CD14-positive monocyte (primary cell): Measurements from ENCODE around the gene DDX47. TPM values are rescaled to one million over a fixed set of nuclear protein-coding genes. Genes with fewer than 3 reads are reported as not detected.

Experiments used
- DNase-seq, 3 donors: peaks; one replicate each; pipeline ENCODE4 v3.0.0-alpha.2; 2011 to 2022
- H2AFZ ChIP-seq: 2 replicates; pipeline ENCODE4 v1.6.0; 2012; ENCODE audit warnings: mild to moderate bottlenecking, low read depth, low read length, inconsistent platforms; ENCODE audit not compliant: insufficient read depth, poor library complexity, severe bottlenecking
- H3K27ac ChIP-seq, 2 donors: 1 replicate in 1 of 2; 2 replicates in 1 of 2; pipeline ENCODE4 v1.5.1; 2012 to 2013; ENCODE audit warnings: low read length in 2 of 2, control low read depth in 1 of 2, inconsistent platforms in 1 of 2, low read depth in 1 of 2, mild to moderate bottlenecking in 1 of 2
- H3K27me3 ChIP-seq, 2 donors: one replicate each; pipeline versions ENCODE4 v1.6.0 to v1.6.1; 2011 to 2013; ENCODE audit warnings: low read length in 2 of 2; ENCODE audit not compliant: control insufficient read depth in 2 of 2, insufficient read depth in 2 of 2
- H3K36me3 ChIP-seq, 2 donors: replicated peaks in 1 of 2; 1 replicate in 1 of 2; 2 replicates in 1 of 2; pipeline versions ENCODE4 v1.5.1 to v1.6.1; 2012 to 2013; ENCODE audit warnings: low read length in 2 of 2, control low read depth in 1 of 2, inconsistent platforms in 1 of 2, mild to moderate bottlenecking in 1 of 2; ENCODE audit not compliant: insufficient read depth in 2 of 2, control insufficient read depth in 1 of 2
- H3K4me1 ChIP-seq, 2 donors: 1 replicate in 1 of 2; 2 replicates in 1 of 2; pipeline versions ENCODE4 v1.5.1 to v1.6.1; 2012 to 2013; ENCODE audit warnings: low read length in 2 of 2, control low read depth in 1 of 2, inconsistent platforms in 1 of 2, mild to moderate bottlenecking in 1 of 2, moderate library complexity in 1 of 2; ENCODE audit not compliant: insufficient read depth in 2 of 2, control insufficient read depth in 1 of 2
- H3K4me2 ChIP-seq: replicated peaks from 2 replicates; pipeline ENCODE3; 2012; ENCODE audit warnings: low read length, moderate library complexity, mild to moderate bottlenecking; ENCODE audit not compliant: poor library complexity, severe bottlenecking; ENCODE audit errors: extremely low read depth
- H3K4me3 ChIP-seq, 3 experiments: fragments of 200-600 bp in 1 of 3; sonication (generic) in 1 of 3; replicated peaks in 1 of 3; 1 replicate in 2 of 3; 2 replicates in 1 of 3; pipeline ENCODE4 v1.5.1; 2011 to 2013; ENCODE audit warnings: low read length in 3 of 3, mild to moderate bottlenecking in 3 of 3, control low read depth in 2 of 3, low read depth in 2 of 3, inconsistent platforms in 1 of 3, moderate library complexity in 1 of 3
- H3K79me2 ChIP-seq: 2 replicates; pipeline ENCODE4 v1.6.0; 2012; ENCODE audit warnings: mild to moderate bottlenecking, control low read depth, inconsistent platforms, low read length, moderate library complexity; ENCODE audit not compliant: insufficient read depth
- H3K9ac ChIP-seq: 2 replicates; pipeline ENCODE4 v1.6.0; 2017; ENCODE audit warnings: low read length, mild to moderate bottlenecking; ENCODE audit not compliant: insufficient read depth, poor library complexity, severe bottlenecking
- H3K9me3 ChIP-seq, 2 donors: replicated peaks in 1 of 2; 1 replicate in 1 of 2; 2 replicates in 1 of 2; pipeline versions ENCODE4 v1.5.1 to v1.6.1; 2012 to 2013; ENCODE audit warnings: low read length in 2 of 2, control low read depth in 1 of 2; ENCODE audit not compliant: control insufficient read depth in 1 of 2, insufficient read depth in 1 of 2
- H4K20me1 ChIP-seq: 2 replicates; pipeline ENCODE4 v1.6.0; 2012; ENCODE audit warnings: mild to moderate bottlenecking, low read length, control low read depth, moderate library complexity; ENCODE audit not compliant: insufficient read depth
- H3K27ac Mint-ChIP-seq, 7 donors: one replicate each; pipeline ENCODE4 v1.8.0; 2020; ENCODE audit warnings: mild to moderate bottlenecking in 7 of 7, mixed read lengths in 7 of 7, moderate library complexity in 6 of 7, inconsistent platforms in 2 of 7
- H3K27me3 Mint-ChIP-seq, 3 donors: one replicate each; pipeline ENCODE4 v1.8.0; 2021 to 2022; ENCODE audit warnings: low read depth in 3 of 3, mild to moderate bottlenecking in 3 of 3, mixed read lengths in 3 of 3, moderate library complexity in 3 of 3, inconsistent platforms in 1 of 3
- H3K36me3 Mint-ChIP-seq, 2 donors: one replicate each; pipeline ENCODE4 v1.8.0; 2020; ENCODE audit warnings: mixed read lengths in 2 of 2, inconsistent platforms in 1 of 2, mild to moderate bottlenecking in 1 of 2
- H3K4me1 Mint-ChIP-seq: one replicate; pipeline ENCODE4 v1.8.0; 2020; ENCODE audit warnings: mild to moderate bottlenecking, mixed read lengths
- H3K4me3 Mint-ChIP-seq, 2 donors: one replicate each; pipeline ENCODE4 v1.8.0; 2020; ENCODE audit warnings: mild to moderate bottlenecking in 2 of 2, mixed read lengths in 2 of 2, moderate library complexity in 1 of 2
- H3K9me3 Mint-ChIP-seq, 7 donors: one replicate each; pipeline ENCODE4 v1.8.0; 2020 to 2022; ENCODE audit warnings: mixed read lengths in 7 of 7, mild to moderate bottlenecking in 6 of 7, moderate library complexity in 6 of 7, inconsistent platforms in 2 of 7
- WGBS: methylation state at CpG from one replicate; pipeline ENCODE4 v1.1.5; 2013; ENCODE audit warnings: missing lambda C conversion rate; ENCODE audit not compliant: insufficient coverage; 5-methylcytosine and 5-hydroxymethylcytosine counted together
- intact Hi-C, 2 donors: fragments of 100-400 bp; cut with micrococcal nuclease; formaldehyde crosslinking; loops; one replicate each; pipeline versions ENCODE4 v1.15.0 to v1.15.1; 2023
- polyA plus RNA-seq, 3 donors: library from polyadenylated mRNA; depleted of rRNA in 1 of 3; unstranded in 2 of 3; stranded (reverse) in 1 of 3; fragments of 300-500 nt in 2 of 3; fragments of >200 nt in 1 of 3; fragmentation: Illumina TruSeq in 2 of 3; gene quantifications; 1 replicate in 2 of 3; 2 replicates in 1 of 3; pipeline ENCODE4 v1.2.3, GENCODE V29; 2012 to 2021
- TF ChIP-seq, protein P1 (sequence below): fragments of 200-600 bp; IDR thresholded peaks from one replicate; pipeline ENCODE4 v1.8.0; 2022; ENCODE audit warnings: antibody characterized with exemption, mild to moderate bottlenecking

DDX47 gene
- polyA plus RNA-seq, 3 donors: 27.6 to 35.2 (median 30.1) TPM

DNA sequence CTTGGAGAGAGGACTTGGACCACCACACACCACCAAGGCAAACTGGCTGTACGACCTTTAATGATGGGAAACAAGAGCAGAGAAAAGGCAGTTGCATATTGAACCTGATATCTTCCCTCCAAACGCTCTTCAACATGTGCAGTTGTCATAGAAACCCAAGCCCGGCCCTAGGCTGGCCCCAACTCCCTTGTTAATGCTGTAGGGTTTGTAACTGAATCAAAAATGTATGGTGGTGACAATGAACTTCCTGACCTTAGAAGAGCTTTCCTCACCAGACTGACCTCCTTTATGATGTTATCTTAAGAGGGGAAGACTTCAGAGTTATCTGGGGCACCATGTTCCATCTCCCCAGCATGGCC, 15.4 kb upstream of the DDX47 start:
- no peak overlapping the region for H3K9ac ChIP-seq
- no peak overlapping the region for H2AFZ ChIP-seq
- H4K20me1 ChIP-seq: no peaks in the 10 kb centered on the region
- H3K4me3 ChIP-seq: no peak overlapping the region
- no peaks in the 10 kb centered on the region for H3K4me1 ChIP-seq
- no peaks in the 10 kb centered on the region for H3K79me2 ChIP-seq
- H3K4me2 ChIP-seq: no peak overlapping the region
- no peaks in the 10 kb centered on the region for H3K36me3 ChIP-seq
- Mint-ChIP-seq H3K9me3 (peaks cover 0 to 2% (median 0%) of the 10 kb centered on the region in 7 donors), H3K27me3 (peaks cover 0 to 3% (median 0%) of the 10 kb centered on the region in 3 donors), H3K4me3 (no peak overlapping the region), H3K36me3 (no peaks in the 10 kb centered on the region), H3K4me1 (peaks cover 14% of the 10 kb centered on the region), H3K27ac (no peak overlapping the region)
- intact Hi-C loops: no loop called here
- WGBS: no CpG with 5 or more reads among the region's 3 CpGs
- H3K27me3 ChIP-seq: no peaks in the 10 kb centered on the region
- H3K9me3 ChIP-seq: no peaks in the 10 kb centered on the region
- DNase-seq: no peak
- TF ChIP-seq, protein P1, sequence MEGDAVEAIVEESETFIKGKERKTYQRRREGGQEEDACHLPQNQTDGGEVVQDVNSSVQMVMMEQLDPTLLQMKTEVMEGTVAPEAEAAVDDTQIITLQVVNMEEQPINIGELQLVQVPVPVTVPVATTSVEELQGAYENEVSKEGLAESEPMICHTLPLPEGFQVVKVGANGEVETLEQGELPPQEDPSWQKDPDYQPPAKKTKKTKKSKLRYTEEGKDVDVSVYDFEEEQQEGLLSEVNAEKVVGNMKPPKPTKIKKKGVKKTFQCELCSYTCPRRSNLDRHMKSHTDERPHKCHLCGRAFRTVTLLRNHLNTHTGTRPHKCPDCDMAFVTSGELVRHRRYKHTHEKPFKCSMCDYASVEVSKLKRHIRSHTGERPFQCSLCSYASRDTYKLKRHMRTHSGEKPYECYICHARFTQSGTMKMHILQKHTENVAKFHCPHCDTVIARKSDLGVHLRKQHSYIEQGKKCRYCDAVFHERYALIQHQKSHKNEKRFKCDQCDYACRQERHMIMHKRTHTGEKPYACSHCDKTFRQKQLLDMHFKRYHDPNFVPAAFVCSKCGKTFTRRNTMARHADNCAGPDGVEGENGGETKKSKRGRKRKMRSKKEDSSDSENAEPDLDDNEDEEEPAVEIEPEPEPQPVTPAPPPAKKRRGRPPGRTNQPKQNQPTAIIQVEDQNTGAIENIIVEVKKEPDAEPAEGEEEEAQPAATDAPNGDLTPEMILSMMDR: no peak
- no peak overlapping the region for H3K27ac ChIP-seq

DNA sequence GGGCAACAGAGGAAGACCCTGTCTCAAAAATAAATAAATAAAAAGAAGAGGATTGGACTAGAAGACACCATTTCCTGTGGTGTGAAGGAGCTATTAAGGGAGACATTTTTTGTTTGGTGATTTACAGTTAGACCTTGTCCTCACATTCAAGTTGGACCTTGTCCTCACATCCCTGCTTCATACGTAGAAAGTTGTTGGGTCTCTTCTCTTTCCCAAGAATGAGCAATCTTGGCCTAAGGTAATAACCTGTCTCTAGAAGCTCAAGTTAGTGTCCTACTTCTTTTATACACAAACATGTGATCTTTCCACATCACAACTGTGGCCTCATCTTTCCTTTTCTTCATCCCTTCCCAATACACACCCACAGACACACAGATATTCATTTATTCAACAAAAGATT, 14.7 kb upstream of the DDX47 start:
- TF ChIP-seq, protein P1: no peak
- H3K4me1 Mint-ChIP-seq: peaks cover 20% of the 10 kb centered on the region
- Histone ChIP-seq H3K9me3 (no peaks in the 10 kb centered on the region), H3K27me3 (no peaks in the 10 kb centered on the region), H3K27ac (no peak overlapping the region), H3K4me3 (no peak overlapping the region), H3K36me3 (no peaks in the 10 kb centered on the region), H3K79me2 (no peaks in the 10 kb centered on the region), H3K4me2 (no peak overlapping the region), H3K4me1 (peaks cover 5 to 6% of the 10 kb centered on the region in 2 donors), H4K20me1 (no peaks in the 10 kb centered on the region), H2AFZ (no peak overlapping the region), H3K9ac (no peak overlapping the region)
- peaks cover 0 to 1% (median 0%) of the 10 kb centered on the region in 3 donors for H3K27me3 Mint-ChIP-seq
- peaks cover 0 to 2% (median 0%) of the 10 kb centered on the region in 7 donors for H3K9me3 Mint-ChIP-seq
- intact Hi-C loops: no loop called here
- H3K4me3 Mint-ChIP-seq: no peak overlapping the region
- H3K36me3 Mint-ChIP-seq: no peaks in the 10 kb centered on the region
- 100% methylated on average over 1 of the region's 1 CpG for WGBS
- DNase-seq: no peak
- no peak overlapping the region for H3K27ac Mint-ChIP-seq
